ENCODE measurements around the gene CD164L2. TPM values are rescaled to one million over a fixed set of nuclear protein-coding genes. Genes with fewer than 3 reads are reported as not detected.
"Not testable (repeated sequence)": the region's sequence is repeated elsewhere in the genome, so short reads cannot be mapped to it uniquely, and the experiment has no call there.

Gene CD164L2
- under 1 TPM in 2 of 3 donors, not detected in 1; 0.07 to 0.61 TPM for polyA plus RNA-seq

- no peak within 1 kb of the TSS for H3K27ac ChIP-seq (ENCODE audit: low read depth, low read length)
- WGBS, 3 donors, result 15 to 28% (median 20%) methylated on average over 30 to 43 of the region's 43 CpGs
Measured at GRCh38 chr1:27383039-27383605, at the start of gene CD164L2. TSS of gene CD164L2 (minus strand) at chr1:27383333. CDS start at chr1:27383239, 94 bp downstream.

GRCh38 chr1:27432725-27433124 is 49.6 kb upstream of the CD164L2 start:
- 84 to 97% (median 89%) methylated on average over 1 of the region's 1 CpG for WGBS, 3 donors

GRCh38 chr1:27431601-27431940 is 48.4 kb upstream of the CD164L2 start:
- H3K27ac ChIP-seq (ENCODE audit: low read depth, low read length), result no peak overlapping the region
- WGBS, 3 donors, result 83 to 90% (median 85%) methylated on average over 2 of the region's 2 CpGs

More at GRCh38 chr1:27432725-27433124, 49.6 kb upstream of the CD164L2 start:
- not testable (repeated sequence) for H3K27ac ChIP-seq (ENCODE audit: low read depth, low read length)

GRCh38 chr1:27430903-27431600 is 47.9 kb upstream of the CD164L2 start:
- 7 to 55% (median 13%) methylated on average over 1 of the region's 1 CpG for WGBS, 3 donors
- no peak overlapping the region for H3K27ac ChIP-seq (ENCODE audit: low read depth, low read length)

GRCh38 chr1:27429029-27429425 is 45.9 kb upstream of the CD164L2 start:
- H3K27ac ChIP-seq (ENCODE audit: low read depth, low read length), result no peak overlapping the region
- WGBS, 3 donors, result 6 to 50% (median 13%) methylated on average over 2 of the region's 2 CpGs

- no peak overlapping the region for H3K27ac ChIP-seq (ENCODE audit: low read depth, low read length)
- WGBS, 3 donors, result 14 to 49% (median 14%) methylated on average over 17 of the region's 17 CpGs
Measured at GRCh38 chr1:27428316-27429028, 45.3 kb upstream of the CD164L2 start.

GRCh38 chr1:27427816-27428315 is 44.7 kb upstream of the CD164L2 start:
- 43 to 62% (median 48%) methylated on average over 2 of the region's 2 CpGs for WGBS, 3 donors
- H3K27ac ChIP-seq (ENCODE audit: low read depth, low read length), result no peak overlapping the region

- WGBS, 3 donors, result 48 to 73% (median 51%) methylated on average over 2 of the region's 2 CpGs
- H3K27ac ChIP-seq (ENCODE audit: low read depth, low read length), result no peak overlapping the region
Measured at GRCh38 chr1:27427329-27427728, 44.2 kb upstream of the CD164L2 start.

GRCh38 chr1:27423709-27424108 is 40.6 kb upstream of the CD164L2 start:
- no peak overlapping the region for H3K27ac ChIP-seq (ENCODE audit: low read depth, low read length)

GRCh38 chr1:27418326-27419185 is 35.4 kb upstream of the CD164L2 start:
- H3K27ac ChIP-seq (ENCODE audit: low read depth, low read length), result no peak overlapping the region
- 39 to 52% (median 47%) methylated on average over 14 of the region's 14 CpGs for WGBS, 3 donors

More at GRCh38 chr1:27423709-27424108, 40.6 kb upstream of the CD164L2 start:
- 72 to 81% (median 75%) methylated on average over 4 of the region's 4 CpGs for WGBS, 3 donors

GRCh38 chr1:27417713-27418112 is 34.6 kb upstream of the CD164L2 start:
- H3K27ac ChIP-seq (ENCODE audit: low read depth, low read length), result no peak overlapping the region
- 68 to 83% (median 76%) methylated on average over 3 of the region's 3 CpGs for WGBS, 3 donors

GRCh38 chr1:27416387-27417111 is 33.4 kb upstream of the CD164L2 start:
- no peak overlapping the region for H3K27ac ChIP-seq (ENCODE audit: low read depth, low read length)
- 60 to 71% (median 61%) methylated on average over 3 of the region's 3 CpGs for WGBS, 3 donors

- no peak overlapping the region for H3K27ac ChIP-seq (ENCODE audit: low read depth, low read length)
- WGBS, 3 donors, result 88 to 95% (median 89%) methylated on average over 1 of the region's 1 CpG
Measured at GRCh38 chr1:27414091-27414490, 31.0 kb upstream of the CD164L2 start.

- 48 to 63% (median 58%) methylated on average over 4 of the region's 4 CpGs for WGBS, 3 donors
- H3K27ac ChIP-seq (ENCODE audit: low read depth, low read length), result no peak overlapping the region
Measured at GRCh38 chr1:27413004-27413403, 29.9 kb upstream of the CD164L2 start.

GRCh38 chr1:27412502-27412901 is 29.4 kb upstream of the CD164L2 start:
- 90 to 93% (median 93%) methylated on average over 4 of the region's 4 CpGs for WGBS, 3 donors
- H3K27ac ChIP-seq (ENCODE audit: low read depth, low read length), result no peak overlapping the region

- 77 to 88% (median 85%) methylated on average over 2 of the region's 2 CpGs for WGBS, 3 donors
- no peak overlapping the region for H3K27ac ChIP-seq (ENCODE audit: low read depth, low read length)
Measured at GRCh38 chr1:27410709-27411108, 27.6 kb upstream of the CD164L2 start.

- 93 to 95% (median 94%) methylated on average over 11 of the region's 11 CpGs for WGBS, 3 donors
- no peak overlapping the region for H3K27ac ChIP-seq (ENCODE audit: low read depth, low read length)
Measured at GRCh38 chr1:27409669-27410068, 26.5 kb upstream of the CD164L2 start.

GRCh38 chr1:27408151-27408550 is 25.0 kb upstream of the CD164L2 start:
- H3K27ac ChIP-seq (ENCODE audit: low read depth, low read length), result no peak overlapping the region
- WGBS, 3 donors, result 92 to 96% (median 95%) methylated on average over 9 of the region's 9 CpGs
